ENCODE data around the gene CNKSR1.

The CNKSR1 gene

DNA sequence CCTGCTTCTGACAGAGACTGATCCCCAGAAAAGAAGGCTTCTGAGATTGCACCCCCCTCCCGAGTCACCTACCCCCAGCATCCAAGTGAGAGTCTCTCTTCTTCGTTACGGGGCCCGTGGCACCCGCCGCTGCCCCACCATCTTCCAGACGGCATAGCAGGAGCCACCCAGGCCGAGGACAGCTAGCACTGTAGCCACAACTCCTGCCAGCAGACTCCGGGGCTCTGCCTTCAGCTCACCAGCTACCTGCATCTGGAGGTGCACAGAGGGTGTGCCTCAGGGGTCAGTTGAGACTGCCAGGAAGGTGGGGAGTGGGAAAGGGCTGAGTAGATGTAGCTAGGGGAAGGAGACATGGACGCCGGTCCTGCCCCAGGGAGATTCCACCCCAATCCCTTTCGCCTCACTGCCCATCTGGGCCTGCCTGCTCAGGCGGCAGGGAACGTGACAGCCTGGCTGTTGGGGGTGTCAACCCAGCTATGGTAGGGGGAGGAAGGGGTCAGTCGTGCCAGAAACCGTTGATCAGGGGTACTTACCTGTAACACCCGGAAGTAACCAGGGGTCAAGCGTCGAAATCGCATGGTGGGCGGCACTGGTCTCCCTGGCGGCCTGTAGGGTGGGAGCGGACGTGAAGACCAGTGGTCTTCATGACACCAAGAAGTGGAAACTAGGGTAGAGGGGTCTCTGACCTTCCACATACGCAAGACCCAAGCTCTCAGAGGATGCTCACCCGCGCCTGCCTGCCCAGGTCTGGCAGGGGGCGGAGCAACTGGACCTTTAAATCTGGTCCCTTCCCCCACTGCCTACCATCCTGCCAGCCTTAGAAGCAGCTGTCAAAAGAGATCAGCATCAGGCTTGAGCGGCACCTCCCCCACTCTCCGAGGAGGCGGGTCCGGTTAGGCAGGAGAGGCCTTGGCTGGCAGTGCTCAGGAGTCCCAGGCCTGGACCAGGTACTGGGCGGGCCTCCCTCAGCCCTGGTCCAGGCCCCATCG, 5.9 kb upstream of the CNKSR1 start, which contains the start of gene ZNF593OS:
TSS of gene ZNF593OS (minus strand) at position 749 of the 989 bp plus-strand sequence. CDS start at position 578, 171 bp downstream.
- no peaks in the 10 kb centered on the region for H3K9me3 ChIP-seq (ENCODE audit: insufficient read depth, low read depth, low read length)
- H3K27me3 ChIP-seq (ENCODE audit: insufficient read depth, low read length): peaks cover 22% of the 10 kb centered on the region
- H3K4me1 ChIP-seq (ENCODE audit: insufficient read depth, low read length): peaks cover 11% of the 10 kb centered on the region
- no peak within 1 kb of the TSS; the same call in 1 of the 2 replicates for H3K9ac ChIP-seq (ENCODE audit: low read depth, low read length)
- H3K27ac ChIP-seq (ENCODE audit: low read length): no peak within 1 kb of the TSS
- peak within 1 kb of the TSS; percentile 75 for H3K4me3 ChIP-seq (ENCODE audit: low read length)
- peaks cover 6% of the 10 kb centered on the region; the same call in 1 of the 2 replicates for H3K36me3 ChIP-seq (ENCODE audit: insufficient read depth, low read depth, low read length)

DNA sequence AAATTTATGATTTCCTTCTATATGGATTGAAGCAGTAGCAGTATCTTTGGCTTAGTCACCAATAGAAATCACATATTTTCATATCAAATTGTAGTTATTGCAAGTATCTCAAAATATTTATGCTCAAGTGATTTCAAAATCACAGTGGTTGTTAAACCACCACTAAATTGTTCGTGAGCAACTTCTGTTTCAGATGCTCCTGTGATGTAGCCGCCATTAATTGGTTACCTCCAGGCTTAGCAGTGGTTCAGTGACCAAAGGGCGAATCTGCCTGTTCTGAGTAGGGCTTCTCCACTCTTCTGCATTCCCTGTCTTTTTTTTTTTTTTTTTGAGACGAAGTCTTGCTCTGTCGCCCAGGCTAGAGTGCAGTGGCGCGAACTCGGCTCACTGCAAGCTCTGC, 1.9 kb upstream of the CNKSR1 start:
- Histone ChIP-seq H3K27me3 (ENCODE audit: insufficient read depth, low read length) (no peaks in the 10 kb centered on the region), H3K27ac (ENCODE audit: low read length) (no peak overlapping the region), H3K4me1 (ENCODE audit: insufficient read depth, low read length) (peaks cover 4% of the 10 kb centered on the region; the same call in 1 of the 2 replicates), H3K4me3 (ENCODE audit: low read length) (no peak overlapping the region), H3K9me3 (ENCODE audit: insufficient read depth, low read depth, low read length) (no peaks in the 10 kb centered on the region), H3K36me3 (ENCODE audit: insufficient read depth, low read depth, low read length) (peaks cover 6% of the 10 kb centered on the region; the same call in 1 of the 2 replicates), H3K9ac (ENCODE audit: low read depth, low read length) (no peak overlapping the region)

GRCh38 chr1:26180010-26180506, 2.8 kb downstream of the CNKSR1 start:
- Histone ChIP-seq H3K9me3 (ENCODE audit: insufficient read depth, low read depth, low read length) (no peaks in the 10 kb centered on the region), H3K27ac (ENCODE audit: low read length) (no peak overlapping the region), H3K9ac (ENCODE audit: low read depth, low read length) (no peak overlapping the region), H3K27me3 (ENCODE audit: insufficient read depth, low read length) (no peaks in the 10 kb centered on the region), H3K4me3 (ENCODE audit: low read length) (no peak overlapping the region), H3K36me3 (ENCODE audit: insufficient read depth, low read depth, low read length) (0 out of 2 replicates have a peak, but pooled peaks cover 13% of the 10 kb centered on the region), H3K4me1 (ENCODE audit: insufficient read depth, low read length) (no peaks in the 10 kb centered on the region; the same call in 1 of the 2 replicates)

GRCh38 chr1:26181586-26182382, 4.5 kb downstream of the CNKSR1 start:
- H3K27me3 ChIP-seq (ENCODE audit: insufficient read depth, low read length): no peaks in the 10 kb centered on the region
- H3K4me1 ChIP-seq (ENCODE audit: insufficient read depth, low read length): no peaks in the 10 kb centered on the region; the same call in 1 of the 2 replicates
- no peak overlapping the region for H3K27ac ChIP-seq (ENCODE audit: low read length)
- H3K36me3 ChIP-seq (ENCODE audit: insufficient read depth, low read depth, low read length): 0 out of 2 replicates have a peak, but pooled peaks cover 18% of the 10 kb centered on the region
- H3K4me3 ChIP-seq (ENCODE audit: low read length): no peak overlapping the region
- H3K9me3 ChIP-seq (ENCODE audit: insufficient read depth, low read depth, low read length): no peaks in the 10 kb centered on the region
- H3K9ac ChIP-seq (ENCODE audit: low read depth, low read length): no peak overlapping the region

DNA sequence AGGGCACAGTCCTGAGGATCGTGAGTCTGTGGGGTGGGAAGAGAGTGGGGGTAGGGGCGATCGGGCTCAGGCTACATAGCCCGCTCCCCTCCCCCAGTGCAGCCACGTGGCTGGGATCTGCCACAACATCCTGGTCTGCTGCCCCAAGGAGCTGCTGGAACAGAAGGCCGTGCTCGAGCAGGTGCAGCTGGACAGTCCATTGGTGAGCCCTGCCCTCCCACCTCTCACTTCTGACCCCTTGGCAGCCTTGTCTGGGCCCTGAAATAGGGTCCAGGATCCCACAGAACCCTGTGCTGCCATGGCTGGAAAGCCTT, 5.0 kb downstream of the CNKSR1 start:
- H3K36me3 ChIP-seq (ENCODE audit: insufficient read depth, low read depth, low read length): 0 out of 2 replicates have a peak, but pooled peaks cover 18% of the 10 kb centered on the region
- no peak overlapping the region for H3K27ac ChIP-seq (ENCODE audit: low read length)
- H3K9ac ChIP-seq (ENCODE audit: low read depth, low read length): no peak overlapping the region
- no peak overlapping the region for H3K4me3 ChIP-seq (ENCODE audit: low read length)
- no peaks in the 10 kb centered on the region for H3K9me3 ChIP-seq (ENCODE audit: insufficient read depth, low read depth, low read length)
- no peaks in the 10 kb centered on the region for H3K27me3 ChIP-seq (ENCODE audit: insufficient read depth, low read length)
- no peaks in the 10 kb centered on the region; the same call in 1 of the 2 replicates for H3K4me1 ChIP-seq (ENCODE audit: insufficient read depth, low read length)

DNA sequence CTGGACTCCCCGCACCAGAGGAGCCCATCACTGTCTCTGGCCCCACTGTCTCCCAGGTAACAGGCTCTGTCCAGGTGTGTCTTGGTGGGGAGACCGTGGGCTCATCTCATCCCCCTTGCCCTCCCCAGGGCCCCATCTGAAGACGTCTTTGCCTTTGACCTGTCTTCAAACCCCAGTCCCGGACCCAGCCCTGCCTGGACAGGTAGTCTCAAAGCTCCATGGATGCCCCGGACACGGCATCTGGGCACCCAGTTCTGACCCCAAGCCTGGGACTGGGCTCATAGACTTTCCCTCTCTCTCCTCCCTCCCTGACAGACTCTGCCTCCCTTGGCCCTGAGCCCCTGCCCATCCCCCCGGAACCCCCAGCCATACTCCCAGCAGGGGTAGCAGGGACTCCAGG, 6.8 kb downstream of the CNKSR1 start:
- Histone ChIP-seq H3K27me3 (ENCODE audit: insufficient read depth, low read length) (no peaks in the 10 kb centered on the region), H3K4me3 (ENCODE audit: low read length) (no peak overlapping the region), H3K4me1 (ENCODE audit: insufficient read depth, low read length) (no peaks in the 10 kb centered on the region), H3K36me3 (ENCODE audit: insufficient read depth, low read depth, low read length) (0 out of 2 replicates have a peak, but pooled peaks cover 18% of the 10 kb centered on the region), H3K27ac (ENCODE audit: low read length) (no peak overlapping the region), H3K9me3 (ENCODE audit: insufficient read depth, low read depth, low read length) (no peaks in the 10 kb centered on the region), H3K9ac (ENCODE audit: low read depth, low read length) (no peak overlapping the region)

DNA sequence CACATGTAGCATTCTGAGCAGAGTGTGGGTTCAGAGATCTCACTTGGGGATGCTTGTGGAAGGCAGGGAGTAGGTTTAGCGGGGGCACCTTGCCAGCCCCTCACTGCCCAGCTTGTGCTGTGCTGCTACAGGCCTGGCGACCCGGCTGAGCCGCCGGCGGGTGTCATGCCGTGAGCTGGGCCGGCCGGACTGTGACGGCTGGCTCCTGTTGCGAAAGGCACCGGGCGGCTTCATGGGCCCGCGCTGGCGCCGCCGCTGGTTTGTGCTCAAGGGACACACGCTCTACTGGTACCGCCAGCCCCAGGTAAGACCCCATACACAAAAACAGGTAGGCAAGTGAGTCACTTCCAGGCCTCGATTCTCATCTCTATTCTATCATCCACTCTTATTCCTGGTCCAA, 7.6 kb downstream of the CNKSR1 start:
- Histone ChIP-seq H3K9me3 (ENCODE audit: insufficient read depth, low read depth, low read length) (no peaks in the 10 kb centered on the region), H3K9ac (ENCODE audit: low read depth, low read length) (no peak overlapping the region), H3K27me3 (ENCODE audit: insufficient read depth, low read length) (no peaks in the 10 kb centered on the region), H3K36me3 (ENCODE audit: insufficient read depth, low read depth, low read length) (0 out of 2 replicates have a peak, but pooled peaks cover 18% of the 10 kb centered on the region), H3K27ac (ENCODE audit: low read length) (no peak overlapping the region), H3K4me3 (ENCODE audit: low read length) (no peak overlapping the region), H3K4me1 (ENCODE audit: insufficient read depth, low read length) (no peaks in the 10 kb centered on the region)

- Histone ChIP-seq H3K36me3 (ENCODE audit: insufficient read depth, low read depth, low read length) (0 out of 2 replicates have a peak, but pooled peaks cover 5% of the 10 kb centered on the region), H3K27ac (ENCODE audit: low read length) (no peak overlapping the region)
Observed at GRCh38 chr1:26187882-26188281, 10.6 kb downstream of the CNKSR1 start.

DNA sequence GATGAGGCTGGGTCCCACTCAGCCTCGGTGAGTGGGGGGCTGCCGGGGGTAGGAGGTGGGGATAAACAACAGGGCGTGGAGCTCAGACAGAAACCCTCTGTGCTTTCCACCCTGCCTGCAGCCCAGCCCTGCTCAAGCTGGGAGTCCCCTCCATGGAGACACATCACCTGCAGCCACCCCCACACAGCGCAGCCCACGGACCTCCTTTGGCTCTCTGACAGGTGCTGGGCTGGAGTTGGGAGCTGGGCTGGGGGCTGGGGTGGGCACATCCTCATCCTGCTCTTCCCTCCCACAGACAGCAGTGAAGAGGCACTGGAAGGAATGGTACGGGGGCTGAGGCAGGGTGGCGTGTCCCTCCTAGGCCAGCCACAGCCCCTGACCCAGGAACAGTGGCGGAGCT, 11.2 kb downstream of the CNKSR1 start:
- H3K27ac ChIP-seq (ENCODE audit: low read length): no peak overlapping the region
- no peaks in the 10 kb centered on the region for H3K9me3 ChIP-seq (ENCODE audit: insufficient read depth, low read depth, low read length)
- no peak overlapping the region for H3K4me3 ChIP-seq (ENCODE audit: low read length)
- no peaks in the 10 kb centered on the region for H3K27me3 ChIP-seq (ENCODE audit: insufficient read depth, low read length)
- H3K4me1 ChIP-seq (ENCODE audit: insufficient read depth, low read length): peaks cover 4% of the 10 kb centered on the region; the same call in 1 of the 2 replicates
- H3K9ac ChIP-seq (ENCODE audit: low read depth, low read length): no peak overlapping the region
- H3K36me3 ChIP-seq (ENCODE audit: insufficient read depth, low read depth, low read length): 0 out of 2 replicates have a peak, but pooled peaks cover 5% of the 10 kb centered on the region

More at GRCh38 chr1:26187882-26188281, 10.6 kb downstream of the CNKSR1 start:
- Histone ChIP-seq H3K4me3 (ENCODE audit: low read length) (no peak overlapping the region), H3K9ac (ENCODE audit: low read depth, low read length) (no peak overlapping the region), H3K4me1 (ENCODE audit: insufficient read depth, low read length) (peaks cover 4% of the 10 kb centered on the region; the same call in 1 of the 2 replicates), H3K27me3 (ENCODE audit: insufficient read depth, low read length) (no peaks in the 10 kb centered on the region), H3K9me3 (ENCODE audit: insufficient read depth, low read depth, low read length) (no peaks in the 10 kb centered on the region)

DNA sequence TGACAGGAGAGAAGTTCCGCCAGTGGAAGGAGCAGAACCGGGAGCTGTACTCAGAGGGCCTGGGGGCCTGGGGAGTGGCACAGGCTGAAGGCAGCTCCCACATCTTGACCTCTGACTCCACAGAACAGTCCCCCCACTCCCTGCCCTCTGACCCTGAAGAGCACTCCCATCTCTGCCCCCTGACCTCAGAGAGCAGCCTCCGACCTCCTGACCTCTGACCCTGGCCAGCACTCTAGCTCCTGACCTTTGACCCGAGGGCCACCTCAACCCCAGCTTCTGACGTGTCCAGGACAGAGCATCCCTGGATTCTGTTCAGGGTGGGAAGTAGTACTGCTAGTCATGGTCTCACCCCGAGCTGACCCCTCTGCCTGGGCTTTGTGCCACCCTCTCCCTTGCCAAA, 12.0 kb downstream of the CNKSR1 start:
- no peak overlapping the region for H3K9ac ChIP-seq (ENCODE audit: low read depth, low read length)
- H3K4me1 ChIP-seq (ENCODE audit: insufficient read depth, low read length): peaks cover 4% of the 10 kb centered on the region; the same call in 1 of the 2 replicates
- H3K36me3 ChIP-seq (ENCODE audit: insufficient read depth, low read depth, low read length): 0 out of 2 replicates have a peak, but pooled peaks cover 5% of the 10 kb centered on the region
- no peak overlapping the region for H3K27ac ChIP-seq (ENCODE audit: low read length)
- no peaks in the 10 kb centered on the region for H3K9me3 ChIP-seq (ENCODE audit: insufficient read depth, low read depth, low read length)
- H3K4me3 ChIP-seq (ENCODE audit: low read length): no peak overlapping the region
- H3K27me3 ChIP-seq (ENCODE audit: insufficient read depth, low read length): no peaks in the 10 kb centered on the region

DNA sequence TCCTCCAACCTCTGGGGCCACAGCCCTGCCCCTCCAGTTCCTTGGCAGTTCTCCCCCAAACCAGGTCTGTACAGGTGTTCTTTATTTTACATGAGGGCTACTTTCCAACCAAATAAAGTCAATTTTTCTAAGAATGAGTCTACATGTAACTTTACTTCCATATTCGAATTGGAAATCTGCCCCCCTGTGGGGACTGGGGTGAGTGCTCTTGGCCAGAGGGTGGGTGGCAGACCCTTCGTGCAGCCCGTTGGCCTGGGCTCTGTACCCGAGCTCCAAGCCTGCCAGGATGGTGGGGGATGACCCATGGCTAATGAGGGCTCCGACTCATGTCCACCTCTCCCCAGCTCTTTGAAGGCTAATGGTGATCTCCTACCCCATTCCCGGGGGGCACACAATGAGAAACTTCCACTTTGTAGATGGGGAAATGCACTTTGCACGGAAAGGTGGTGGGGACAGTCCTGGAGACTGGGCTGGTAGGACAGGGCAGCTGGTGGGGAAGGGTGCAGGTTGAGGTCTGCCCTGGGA, 12.5 kb downstream of the CNKSR1 start:
- H3K4me3 ChIP-seq (ENCODE audit: low read length): no peak overlapping the region
- H3K36me3 ChIP-seq (ENCODE audit: insufficient read depth, low read depth, low read length): 0 out of 2 replicates have a peak, but pooled peaks cover 5% of the 10 kb centered on the region
- H3K9ac ChIP-seq (ENCODE audit: low read depth, low read length): no peak overlapping the region
- H3K4me1 ChIP-seq (ENCODE audit: insufficient read depth, low read length): peaks cover 4% of the 10 kb centered on the region; the same call in 1 of the 2 replicates
- no peaks in the 10 kb centered on the region for H3K9me3 ChIP-seq (ENCODE audit: insufficient read depth, low read depth, low read length)
- no peak overlapping the region for H3K27ac ChIP-seq (ENCODE audit: low read length)
- no peaks in the 10 kb centered on the region for H3K27me3 ChIP-seq (ENCODE audit: insufficient read depth, low read length)

Data from iPS-20b (cell line).